ENCODE results near the gene GLS2. TPM values are rescaled to one million over a fixed set of nuclear protein-coding genes. Genes with fewer than 3 reads are reported as not detected.
A peak's percentile ranks its signal among the peaks of the same experiment; 100 is the strongest.

GLS2 gene
- total and polyA plus RNA-seq, 10 of the 15 experiments (the other 5 are each of a cell fraction or from before 2014, with no cell fraction given), result 0.64 to 6.4 (median 3.3) TPM

DNA sequence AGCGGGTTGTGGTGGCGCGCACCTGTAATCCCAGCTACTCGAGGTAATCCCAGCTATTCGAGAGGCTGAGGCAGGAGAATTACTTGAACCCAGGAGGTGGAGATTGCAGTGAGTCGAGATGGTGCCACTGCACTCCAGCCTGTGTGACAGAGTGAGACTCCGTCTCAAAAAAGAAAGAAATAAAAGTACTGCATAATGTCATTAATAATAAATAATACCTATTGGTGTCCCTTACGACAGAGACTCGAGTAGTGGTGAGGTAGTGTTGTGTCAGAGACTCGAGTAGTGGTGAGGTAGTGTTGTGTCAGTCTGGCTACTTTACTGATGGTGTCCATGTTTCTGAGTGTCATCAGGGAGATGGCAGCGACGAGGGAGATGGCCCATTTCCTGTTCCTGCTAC lies 1.3 kb downstream of the GLS2 start:
- SMC1A ChIA-PET (ENCODE audit: uncharacterized antibody, unreplicated experiment), result no interaction called here
- 0 out of 2 replicates have a peak, but pooled peaks have one; percentile 19 for TF ChIP-seq CREB1 (IDR thresholded peaks at IDR 0.05; ENCODE audit: low read depth)
- no peak for TF ChIP-seq TCF3 (IDR thresholded peaks at IDR 0.05; ENCODE audit: borderline replicate concordance, insufficient read depth, low read depth, low read length)
- no peak overlapping the region for H3K27ac ChIP-seq (ENCODE audit: control insufficient read depth, insufficient read depth)
- CTCF ChIA-PET, result no interaction called here
- BruUV-seq (replicated peaks), result no TSS peak
- no peak overlapping the region for H3K4me3 ChIP-seq
- DNase-seq (ENCODE audit: low read depth, low spot score), result no peak
- no peak for ATAC-seq
- H3K27me3 ChIP-seq (replicated peaks in 1 of 2; ENCODE audit: control insufficient read depth in 2 of 2, insufficient read depth in 2 of 2, low read length in 1 of 2), result peaks cover 0 to 2% of the 10 kb centered on the region in 2 experiments; a peak in 2 of 4 replicates
- RAD21 ChIA-PET (ENCODE audit: unreplicated experiment), result no interaction called here
- no peak overlapping the region for H3K4me2 ChIP-seq (ENCODE audit: control insufficient read depth, insufficient read depth)
- peaks cover 4% of the 10 kb centered on the region; the same call in 1 of the 2 replicates for H3K4me1 ChIP-seq (ENCODE audit: control insufficient read depth, insufficient read depth, low read length)
- H3K9ac ChIP-seq (ENCODE audit: control insufficient read depth, insufficient read depth, low read length), result no peak overlapping the region
- H4K20me1 ChIP-seq (ENCODE audit: control insufficient read depth, insufficient read depth), result no peaks in the 10 kb centered on the region
- H3K36me3 ChIP-seq (ENCODE audit: control insufficient read depth in 2 of 2, insufficient read depth in 2 of 2, low read length in 1 of 2), result no peaks in the 10 kb centered on the region
- POLR2A ChIA-PET, result no interaction called here
- no peaks in the 10 kb centered on the region for H3K79me2 ChIP-seq (ENCODE audit: control insufficient read depth, insufficient read depth, low read length)
- no peak for FAIRE-seq
- intact Hi-C loops (cut with micrococcal nuclease; ENCODE audit: unreplicated experiment) (no loop called here), in situ Hi-C loops (cut with MboI) (no loop called here)
- WGBS (ENCODE audit: insufficient coverage, insufficient replicate concordance, low lambda C conversion rate, missing lambda C conversion rate), result 99% methylated on average over 12 of the region's 12 CpGs
- H3K9me3 ChIP-seq (replicated peaks; ENCODE audit: control insufficient read depth, insufficient read depth, low read length), result no peaks in the 10 kb centered on the region
- H2AFZ ChIP-seq (ENCODE audit: control insufficient read depth, low read depth, low read length), result no peak overlapping the region

DNA sequence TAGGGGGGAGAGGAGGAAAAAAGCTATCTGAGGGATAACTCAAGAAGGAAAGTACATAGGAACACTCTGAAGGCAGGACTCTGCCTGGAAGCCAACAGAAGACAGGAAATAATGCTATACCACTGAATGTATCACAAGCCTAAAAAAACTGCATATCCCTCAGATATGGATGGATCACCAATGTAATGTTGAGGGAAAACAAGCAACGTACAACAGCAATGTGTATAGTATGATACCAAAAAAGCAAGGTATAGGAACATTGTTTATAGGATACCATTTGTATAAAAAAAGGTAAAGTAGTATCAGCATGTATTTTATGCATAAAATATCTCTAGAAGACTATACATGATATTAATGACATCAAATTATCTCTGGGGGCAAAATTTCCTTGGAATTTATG lies 3.4 kb downstream of the GLS2 start:
- in situ Hi-C loops (cut with MboI) (no loop called here), intact Hi-C loops (cut with micrococcal nuclease; ENCODE audit: unreplicated experiment) (no loop called here)
- TF ChIP-seq, protein P1, sequence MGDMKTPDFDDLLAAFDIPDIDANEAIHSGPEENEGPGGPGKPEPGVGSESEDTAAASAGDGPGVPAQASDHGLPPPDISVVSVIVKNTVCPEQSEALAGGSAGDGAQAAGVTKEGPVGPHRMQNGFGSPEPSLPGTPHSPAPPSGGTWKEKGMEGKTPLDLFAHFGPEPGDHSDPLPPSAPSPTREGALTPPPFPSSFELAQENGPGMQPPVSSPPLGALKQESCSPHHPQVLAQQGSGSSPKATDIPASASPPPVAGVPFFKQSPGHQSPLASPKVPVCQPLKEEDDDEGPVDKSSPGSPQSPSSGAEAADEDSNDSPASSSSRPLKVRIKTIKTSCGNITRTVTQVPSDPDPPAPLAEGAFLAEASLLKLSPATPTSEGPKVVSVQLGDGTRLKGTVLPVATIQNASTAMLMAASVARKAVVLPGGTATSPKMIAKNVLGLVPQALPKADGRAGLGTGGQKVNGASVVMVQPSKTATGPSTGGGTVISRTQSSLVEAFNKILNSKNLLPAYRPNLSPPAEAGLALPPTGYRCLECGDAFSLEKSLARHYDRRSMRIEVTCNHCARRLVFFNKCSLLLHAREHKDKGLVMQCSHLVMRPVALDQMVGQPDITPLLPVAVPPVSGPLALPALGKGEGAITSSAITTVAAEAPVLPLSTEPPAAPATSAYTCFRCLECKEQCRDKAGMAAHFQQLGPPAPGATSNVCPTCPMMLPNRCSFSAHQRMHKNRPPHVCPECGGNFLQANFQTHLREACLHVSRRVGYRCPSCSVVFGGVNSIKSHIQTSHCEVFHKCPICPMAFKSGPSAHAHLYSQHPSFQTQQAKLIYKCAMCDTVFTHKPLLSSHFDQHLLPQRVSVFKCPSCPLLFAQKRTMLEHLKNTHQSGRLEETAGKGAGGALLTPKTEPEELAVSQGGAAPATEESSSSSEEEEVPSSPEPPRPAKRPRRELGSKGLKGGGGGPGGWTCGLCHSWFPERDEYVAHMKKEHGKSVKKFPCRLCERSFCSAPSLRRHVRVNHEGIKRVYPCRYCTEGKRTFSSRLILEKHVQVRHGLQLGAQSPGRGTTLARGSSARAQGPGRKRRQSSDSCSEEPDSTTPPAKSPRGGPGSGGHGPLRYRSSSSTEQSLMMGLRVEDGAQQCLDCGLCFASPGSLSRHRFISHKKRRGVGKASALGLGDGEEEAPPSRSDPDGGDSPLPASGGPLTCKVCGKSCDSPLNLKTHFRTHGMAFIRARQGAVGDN (IDR thresholded peaks at IDR 0.05), result no peak
- TF ChIP-seq NR2C2 (IDR thresholded peaks at IDR 0.05; ENCODE audit: borderline replicate concordance, control insufficient read depth, insufficient read length, low read depth), result no peak
- TF ChIP-seq, protein P2, sequence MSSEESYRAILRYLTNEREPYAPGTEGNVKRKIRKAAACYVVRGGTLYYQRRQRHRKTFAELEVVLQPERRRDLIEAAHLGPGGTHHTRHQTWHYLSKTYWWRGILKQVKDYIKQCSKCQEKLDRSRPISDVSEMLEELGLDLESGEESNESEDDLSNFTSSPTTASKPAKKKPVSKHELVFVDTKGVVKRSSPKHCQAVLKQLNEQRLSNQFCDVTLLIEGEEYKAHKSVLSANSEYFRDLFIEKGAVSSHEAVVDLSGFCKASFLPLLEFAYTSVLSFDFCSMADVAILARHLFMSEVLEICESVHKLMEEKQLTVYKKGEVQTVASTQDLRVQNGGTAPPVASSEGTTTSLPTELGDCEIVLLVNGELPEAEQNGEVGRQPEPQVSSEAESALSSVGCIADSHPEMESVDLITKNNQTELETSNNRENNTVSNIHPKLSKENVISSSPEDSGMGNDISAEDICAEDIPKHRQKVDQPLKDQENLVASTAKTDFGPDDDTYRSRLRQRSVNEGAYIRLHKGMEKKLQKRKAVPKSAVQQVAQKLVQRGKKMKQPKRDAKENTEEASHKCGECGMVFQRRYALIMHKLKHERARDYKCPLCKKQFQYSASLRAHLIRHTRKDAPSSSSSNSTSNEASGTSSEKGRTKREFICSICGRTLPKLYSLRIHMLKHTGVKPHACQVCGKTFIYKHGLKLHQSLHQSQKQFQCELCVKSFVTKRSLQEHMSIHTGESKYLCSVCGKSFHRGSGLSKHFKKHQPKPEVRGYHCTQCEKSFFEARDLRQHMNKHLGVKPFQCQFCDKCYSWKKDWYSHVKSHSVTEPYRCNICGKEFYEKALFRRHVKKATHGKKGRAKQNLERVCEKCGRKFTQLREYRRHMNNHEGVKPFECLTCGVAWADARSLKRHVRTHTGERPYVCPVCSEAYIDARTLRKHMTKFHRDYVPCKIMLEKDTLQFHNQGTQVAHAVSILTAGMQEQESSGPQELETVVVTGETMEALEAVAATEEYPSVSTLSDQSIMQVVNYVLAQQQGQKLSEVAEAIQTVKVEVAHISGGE (CRISPR knock-in tag; IDR thresholded peaks at IDR 0.05), result no peak
- Histone ChIP-seq H3K27me3 (replicated peaks in 1 of 2; ENCODE audit: control insufficient read depth in 2 of 2, insufficient read depth in 2 of 2, low read length in 1 of 2) (peaks cover 0 to 2% of the 10 kb centered on the region in 2 experiments; a peak in 2 of 4 replicates), H3K4me3 (no peak overlapping the region), H3K27ac (ENCODE audit: control insufficient read depth, insufficient read depth) (no peak overlapping the region), H3K9me3 (replicated peaks; ENCODE audit: control insufficient read depth, insufficient read depth, low read length) (no peaks in the 10 kb centered on the region), H3K4me1 (ENCODE audit: control insufficient read depth, insufficient read depth, low read length) (peaks cover 12% of the 10 kb centered on the region), H3K36me3 (ENCODE audit: control insufficient read depth in 2 of 2, insufficient read depth in 2 of 2, low read length in 1 of 2) (no peaks in the 10 kb centered on the region; a peak in 1 of 4 replicates), H4K20me1 (ENCODE audit: control insufficient read depth, insufficient read depth) (no peaks in the 10 kb centered on the region), H3K4me2 (ENCODE audit: control insufficient read depth, insufficient read depth) (no peak overlapping the region), H2AFZ (ENCODE audit: control insufficient read depth, low read depth, low read length) (no peak overlapping the region), H3K79me2 (ENCODE audit: control insufficient read depth, insufficient read depth, low read length) (no peaks in the 10 kb centered on the region), H3K9ac (ENCODE audit: control insufficient read depth, insufficient read depth, low read length) (no peak overlapping the region)
- DNase-seq (ENCODE audit: low read depth, low spot score) (no peak), FAIRE-seq (no peak), ATAC-seq (no peak)
- SMC1A ChIA-PET (ENCODE audit: uncharacterized antibody, unreplicated experiment), result interaction anchor here (1.7 kb wide), 1 partner anchor 14 kb away, joined by 5 read pairs; no protein-coding TSS in a partner anchor
- RAD21 ChIA-PET (ENCODE audit: unreplicated experiment), result interaction anchor here (1.2 kb wide), 1 partner anchor 85 kb away, joined by 3 read pairs; no protein-coding TSS in a partner anchor
- 81% methylated on average over 1 of the region's 1 CpG for WGBS (ENCODE audit: insufficient coverage, insufficient replicate concordance, low lambda C conversion rate, missing lambda C conversion rate)
- CTCF ChIA-PET, result interaction anchor here (0.9 to 1.3 kb wide), 3 partner anchors 11 to 219 kb away, joined by 3 to 4 read pairs (median 4); no protein-coding TSS in a partner anchor
- POLR2A ChIA-PET, result no interaction called here
- BruUV-seq (replicated peaks), result no TSS peak

Data from GM12878 (cell line).